Astrocyte (in vitro differentiated cells and primary cell): ENCODE results near the gene ACOT8. TPM values are rescaled to one million over a fixed set of nuclear protein-coding genes. Genes with fewer than 3 reads are reported as not detected.

ENCODE experiments used
- DNase-seq: peaks from one replicate; pipeline ENCODE4 v3.0.0-alpha.2; 2010; ENCODE audit warnings: low read depth
- FAIRE-seq: peaks from 2 replicates; lab custom pipeline; 2011; peaks lifted over from hg19 to GRCh38; lab: Jason Lieb, UNC
- H2AFZ ChIP-seq: 2 replicates; pipeline ENCODE4 v1.6.0; 2012; ENCODE audit warnings: low read depth, low read length, inconsistent platforms
- H3K27ac ChIP-seq: 2 replicates; pipeline ENCODE4 v1.5.1; 2011; ENCODE audit warnings: low read depth, low read length, inconsistent platforms
- H3K27me3 ChIP-seq: 2 replicates; pipeline ENCODE4 v1.6.0; 2011; ENCODE audit warnings: low read length, inconsistent platforms; ENCODE audit not compliant: insufficient read depth
- H3K36me3 ChIP-seq: 2 replicates; pipeline ENCODE4 v1.5.1; 2011; ENCODE audit warnings: low read length, inconsistent platforms; ENCODE audit not compliant: insufficient read depth
- H3K4me1 ChIP-seq: 2 replicates; pipeline ENCODE4 v1.5.1; 2011; ENCODE audit warnings: low read length, inconsistent platforms; ENCODE audit not compliant: insufficient read depth
- H3K4me2 ChIP-seq: 2 replicates; pipeline ENCODE4 v1.6.0; 2012; ENCODE audit warnings: low read length, inconsistent platforms
- H3K4me3 ChIP-seq: 2 replicates; pipeline ENCODE4 v1.5.1; 2011; ENCODE audit warnings: low read depth, mild to moderate bottlenecking, low read length, inconsistent platforms; ENCODE audit not compliant: insufficient read depth
- H3K79me2 ChIP-seq: 2 replicates; pipeline ENCODE4 v1.6.0; 2012; ENCODE audit warnings: mild to moderate bottlenecking, low read length, inconsistent platforms; ENCODE audit not compliant: insufficient read depth
- H3K9ac ChIP-seq: 2 replicates; pipeline ENCODE4 v1.6.0; 2012; ENCODE audit warnings: mild to moderate bottlenecking, low read length, inconsistent platforms
- H3K9me3 ChIP-seq: 2 replicates; pipeline ENCODE4 v1.5.1; 2012; ENCODE audit warnings: low read depth, mild to moderate bottlenecking, low read length, inconsistent platforms; ENCODE audit not compliant: insufficient read depth
- H4K20me1 ChIP-seq: 2 replicates; pipeline ENCODE4 v1.6.0; 2012; ENCODE audit warnings: low read length, inconsistent platforms; ENCODE audit not compliant: insufficient read depth
- H3K27ac Mint-ChIP-seq: one replicate; pipeline ENCODE4 v1.8.0; 2021; ENCODE audit warnings: mild to moderate bottlenecking, mixed read lengths; ENCODE audit not compliant: unreplicated experiment
- H3K27me3 Mint-ChIP-seq: one replicate; pipeline ENCODE4 v1.8.0; 2021; ENCODE audit warnings: low read depth, mixed read lengths; ENCODE audit not compliant: unreplicated experiment
- H3K36me3 Mint-ChIP-seq: one replicate; pipeline ENCODE4 v1.8.0; 2021; ENCODE audit warnings: low read depth, mixed read lengths; ENCODE audit not compliant: unreplicated experiment
- H3K4me1 Mint-ChIP-seq: one replicate; pipeline ENCODE4 v1.8.0; 2021; ENCODE audit warnings: low read depth, mixed read lengths; ENCODE audit not compliant: unreplicated experiment
- H3K4me3 Mint-ChIP-seq: one replicate; pipeline ENCODE4 v1.8.0; 2021; ENCODE audit warnings: mild to moderate bottlenecking, moderate library complexity, mixed read lengths; ENCODE audit not compliant: unreplicated experiment
- H3K9me3 Mint-ChIP-seq: one replicate; pipeline ENCODE4 v1.8.0; 2021; ENCODE audit warnings: mild to moderate bottlenecking, mixed read lengths; ENCODE audit not compliant: unreplicated experiment
- CTCF ChIP-seq: IDR thresholded peaks from 2 replicates; pipeline ENCODE4 v1.5.1; 2011; ENCODE audit warnings: low read depth, mild to moderate bottlenecking, inconsistent platforms, low read length, moderate library complexity; ENCODE audit not compliant: insufficient read depth
- EZH2 ChIP-seq: IDR thresholded peaks from 2 replicates; pipeline ENCODE4 v1.6.1; 2012; ENCODE audit warnings: mild to moderate bottlenecking, low read length, inconsistent platforms; ENCODE audit not compliant: insufficient read depth
- total RNA-seq: library from RNA; stranded (reverse); gene quantifications from 2 replicates; pipeline ENCODE4 v1.2.1, GENCODE V29; 2021

The ACOT8 gene
- total RNA-seq, 1 donor from 2014 or later: 22.0 TPM

DNA sequence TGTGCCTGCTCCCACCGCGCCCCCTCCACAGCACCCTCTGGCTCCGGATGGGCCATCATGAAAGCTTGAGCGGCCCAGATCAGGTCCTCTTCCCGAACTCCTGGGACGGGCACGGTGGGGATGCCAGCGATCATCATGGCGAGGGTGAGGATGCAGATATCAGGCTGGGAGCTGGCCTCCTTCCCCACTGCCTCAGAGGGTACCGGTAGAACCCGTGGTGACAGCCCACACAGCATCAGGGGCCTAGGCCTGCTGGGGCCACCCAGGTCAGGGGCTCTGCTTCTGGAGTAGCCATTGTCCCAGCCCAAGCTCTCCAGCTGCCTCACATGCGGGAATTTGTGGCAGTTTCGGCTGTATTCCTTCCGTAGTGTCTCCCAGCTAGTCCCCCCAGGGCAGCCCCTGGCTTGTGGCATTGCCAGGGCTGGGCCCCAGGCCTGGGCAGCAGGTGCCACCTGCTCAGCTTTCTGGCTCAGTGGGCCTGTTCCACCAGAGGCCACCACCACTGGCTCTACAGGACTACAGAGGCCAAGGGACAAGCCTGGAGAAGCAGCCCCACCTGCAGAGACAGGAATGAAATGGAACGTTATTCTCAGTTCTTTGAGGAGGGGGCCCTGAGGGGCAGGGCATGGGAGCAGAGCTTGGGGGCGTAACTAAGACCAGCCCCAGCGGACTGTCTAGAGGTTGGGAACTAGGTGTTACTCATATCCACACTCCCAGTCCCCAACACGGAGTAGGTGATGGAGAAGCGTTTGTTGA is 29.6 kb upstream of the ACOT8 start:
- H3K27ac Mint-ChIP-seq: no peak overlapping the region
- FAIRE-seq: no peak

DNA sequence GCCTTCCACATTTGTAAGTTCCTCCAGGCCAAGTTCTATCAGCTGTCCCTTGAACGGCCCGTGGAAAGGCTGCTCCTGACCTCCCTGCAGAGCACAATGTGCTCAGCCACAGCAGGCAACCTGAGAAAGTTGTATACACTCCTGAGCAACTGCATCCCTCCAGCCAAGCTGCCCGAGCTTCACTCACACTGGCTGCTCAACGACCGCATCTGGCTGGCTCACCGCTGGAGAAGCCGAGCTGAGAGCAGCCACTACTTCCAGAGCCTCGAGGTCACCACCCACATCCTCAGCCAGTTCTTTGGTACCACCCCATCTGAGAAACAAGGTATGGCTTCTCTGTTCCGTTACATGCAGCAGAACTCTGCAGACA is 25.9 kb upstream of the ACOT8 start:
- H3K36me3 Mint-ChIP-seq: peaks cover 20% of the 10 kb centered on the region
- Histone ChIP-seq H3K27me3 (no peaks in the 10 kb centered on the region), H3K4me1 (peaks cover 10% of the 10 kb centered on the region), H3K79me2 (peaks cover 31% of the 10 kb centered on the region), H3K4me3 (no peak overlapping the region), H2AFZ (no peak overlapping the region), H3K9me3 (no peaks in the 10 kb centered on the region), H3K27ac (no peak overlapping the region), H3K36me3 (peaks cover 12% of the 10 kb centered on the region), H3K4me2 (no peak overlapping the region), H4K20me1 (peaks cover 20% of the 10 kb centered on the region), H3K9ac (no peak overlapping the region)
- H3K9me3 Mint-ChIP-seq: no peaks in the 10 kb centered on the region
- H3K4me3 Mint-ChIP-seq: peak overlapping the region; percentile 55
- TF ChIP-seq EZH2 (no peak), CTCF (no peak)
- DNase-seq: no peak
- H3K4me1 Mint-ChIP-seq: peaks cover 18% of the 10 kb centered on the region
- no peak for FAIRE-seq
- H3K27me3 Mint-ChIP-seq: no peaks in the 10 kb centered on the region
- no peak overlapping the region for H3K27ac Mint-ChIP-seq

More for the DNA sequence above, 29.6 kb upstream of the ACOT8 start:
- no peak overlapping the region for H3K4me3 ChIP-seq
- H3K4me3 Mint-ChIP-seq: no peak overlapping the region
- peaks cover 21% of the 10 kb centered on the region for H3K4me1 Mint-ChIP-seq
- no peaks in the 10 kb centered on the region for H3K27me3 ChIP-seq
- no peak overlapping the region for H2AFZ ChIP-seq
- peaks cover 34% of the 10 kb centered on the region for H4K20me1 ChIP-seq
- no peaks in the 10 kb centered on the region for H3K9me3 Mint-ChIP-seq
- DNase-seq: no peak
- no peak overlapping the region for H3K4me2 ChIP-seq
- no peak overlapping the region for H3K9ac ChIP-seq
- peaks cover 27% of the 10 kb centered on the region for H3K4me1 ChIP-seq
- H3K27ac ChIP-seq: no peak overlapping the region
- H3K36me3 Mint-ChIP-seq: peaks cover 17% of the 10 kb centered on the region
- no peaks in the 10 kb centered on the region for H3K27me3 Mint-ChIP-seq
- peaks cover 12% of the 10 kb centered on the region for H3K36me3 ChIP-seq
- TF ChIP-seq CTCF (no peak), EZH2 (no peak)
- H3K9me3 ChIP-seq: no peaks in the 10 kb centered on the region
- peaks cover 33% of the 10 kb centered on the region for H3K79me2 ChIP-seq

DNA sequence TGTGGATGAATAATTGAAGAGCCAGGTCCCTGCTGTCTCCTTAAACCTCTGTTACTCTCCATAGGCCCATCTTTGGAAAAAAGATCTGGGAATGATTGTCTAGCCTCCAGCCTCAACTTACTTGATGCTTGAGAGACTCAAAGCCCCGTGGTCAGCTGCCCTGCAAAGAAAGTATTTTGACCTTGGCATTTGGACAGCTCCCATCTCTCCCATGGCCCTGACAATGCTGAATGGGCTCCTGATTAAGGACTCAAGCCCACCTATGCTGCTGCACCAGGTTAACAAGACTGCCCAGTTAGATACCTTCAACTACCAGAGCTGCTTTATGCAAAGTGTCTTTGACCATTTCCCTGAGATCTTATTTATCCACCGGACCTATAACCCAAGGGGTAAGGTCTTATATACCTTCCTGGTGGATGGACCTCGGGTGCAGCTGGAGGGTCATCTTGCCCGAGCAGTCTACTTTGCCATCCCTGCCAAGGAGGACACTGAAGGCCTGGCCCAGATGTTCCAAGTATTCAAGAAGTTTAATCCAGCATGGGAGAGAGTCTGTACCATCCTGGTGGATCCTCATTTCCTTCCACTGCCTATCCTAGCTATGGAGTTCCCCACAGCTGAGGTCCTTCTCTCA is 25.4 kb upstream of the ACOT8 start:
- Mint-ChIP-seq H3K4me1 (peaks cover 18% of the 10 kb centered on the region), H3K27ac (no peak overlapping the region), H3K36me3 (peaks cover 20% of the 10 kb centered on the region), H3K27me3 (no peaks in the 10 kb centered on the region), H3K4me3 (peak overlapping the region; percentile 81), H3K9me3 (no peaks in the 10 kb centered on the region)
- H3K4me1 ChIP-seq: peaks cover 10% of the 10 kb centered on the region
- H3K4me2 ChIP-seq: no peak overlapping the region
- H4K20me1 ChIP-seq: peaks cover 20% of the 10 kb centered on the region
- H3K9ac ChIP-seq: no peak overlapping the region
- peaks cover 31% of the 10 kb centered on the region for H3K79me2 ChIP-seq
- no peak for FAIRE-seq
- no peak overlapping the region for H2AFZ ChIP-seq
- peaks cover 12% of the 10 kb centered on the region for H3K36me3 ChIP-seq
- no peak for DNase-seq
- no peak overlapping the region for H3K4me3 ChIP-seq
- no peak overlapping the region for H3K27ac ChIP-seq
- H3K9me3 ChIP-seq: no peaks in the 10 kb centered on the region
- H3K27me3 ChIP-seq: no peaks in the 10 kb centered on the region
- TF ChIP-seq EZH2 (no peak), CTCF (no peak)
